HUES6 (cell line): ENCODE data around the gene TTLL9.

Experiments
- H3K27ac ChIP-seq: 2 replicates; pipeline ENCODE4 v1.7.0; 2013; ENCODE audit warnings: low read depth, mild to moderate bottlenecking, low read length, inconsistent platforms
- H3K27me3 ChIP-seq: 2 replicates; pipeline ENCODE4 v1.6.1; 2013; ENCODE audit warnings: low read length; ENCODE audit not compliant: control insufficient read depth, insufficient read depth
- H3K36me3 ChIP-seq: 2 replicates; pipeline ENCODE4 v1.6.1; 2013; ENCODE audit warnings: low read length; ENCODE audit not compliant: control insufficient read depth, insufficient read depth
- H3K4me1 ChIP-seq: 2 replicates; pipeline ENCODE4 v1.6.1; 2013; ENCODE audit warnings: low read length; ENCODE audit not compliant: control insufficient read depth, insufficient read depth
- H3K4me3 ChIP-seq: 2 replicates; pipeline ENCODE4 v1.5.1; 2013; ENCODE audit warnings: low read depth, low read length
- H3K9ac ChIP-seq: one replicate; pipeline ENCODE4 v1.6.1; 2013; ENCODE audit warnings: mild to moderate bottlenecking, low read length
- H3K9me3 ChIP-seq: 2 replicates; pipeline ENCODE4 v1.6.1; 2013; ENCODE audit warnings: low read depth, low read length; ENCODE audit not compliant: control insufficient read depth, insufficient read depth

TTLL9 gene

DNA sequence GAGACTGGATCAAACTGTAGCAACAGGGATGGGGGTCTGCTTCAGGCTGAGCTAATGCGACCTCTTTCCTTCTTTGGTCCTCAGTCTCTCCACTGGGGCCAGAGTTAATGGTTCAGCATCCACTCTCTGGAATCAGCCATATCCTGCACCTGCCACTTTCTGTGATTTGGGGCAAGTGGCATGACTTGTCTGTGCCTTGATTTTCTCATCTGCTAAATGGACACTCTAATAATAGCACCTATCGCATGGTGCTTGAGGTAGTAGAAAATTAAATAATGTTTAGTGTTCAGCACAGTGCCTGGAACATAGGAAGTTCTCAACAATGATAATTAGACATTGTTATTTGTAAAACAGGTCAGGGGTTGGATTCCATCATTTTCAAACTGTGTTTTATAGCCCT, 103.9 kb downstream of the TTLL9 start:
- no peaks in the 10 kb centered on the region for H3K36me3 ChIP-seq
- no peak overlapping the region for H3K4me3 ChIP-seq
- no peak overlapping the region for H3K27ac ChIP-seq
- no peaks in the 10 kb centered on the region; the same call in 1 of the 2 replicates for H3K9me3 ChIP-seq
- no peak overlapping the region for H3K9ac ChIP-seq
- peaks cover 17% of the 10 kb centered on the region for H3K4me1 ChIP-seq
- H3K27me3 ChIP-seq, result peaks cover 31% of the 10 kb centered on the region

DNA sequence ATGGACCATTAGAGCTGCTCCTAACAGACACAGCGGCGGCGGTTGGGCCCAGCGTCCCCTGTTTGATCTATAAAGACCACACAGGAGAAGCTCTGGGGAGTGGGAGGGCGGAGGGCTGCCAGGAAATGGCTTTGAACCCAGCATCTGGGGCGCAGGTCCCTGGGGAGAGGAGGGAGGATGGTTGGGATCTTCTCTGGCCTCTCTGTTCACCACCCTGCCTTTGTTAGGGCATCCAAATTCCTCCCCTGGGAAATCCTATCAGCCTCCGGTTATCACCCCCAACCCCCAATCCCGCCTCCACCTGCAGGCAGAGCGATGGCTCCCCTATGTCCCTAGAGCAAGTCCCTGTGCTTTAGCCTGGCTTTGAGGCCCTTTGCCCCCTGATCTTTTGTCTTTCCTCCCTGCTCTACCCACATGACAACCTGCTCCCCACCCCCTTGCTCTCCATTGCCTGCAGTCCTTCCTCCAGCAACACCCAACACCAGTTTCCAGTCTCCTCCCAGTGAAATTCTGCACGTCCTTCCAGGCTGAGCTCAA, 104.6 kb downstream of the TTLL9 start:
- Histone ChIP-seq H3K36me3 (no peaks in the 10 kb centered on the region), H3K4me1 (peaks cover 17% of the 10 kb centered on the region), H3K27ac (no peak overlapping the region), H3K9ac (no peak overlapping the region), H3K9me3 (no peaks in the 10 kb centered on the region; the same call in 1 of the 2 replicates), H3K27me3 (peaks cover 24% of the 10 kb centered on the region), H3K4me3 (no peak overlapping the region)

DNA sequence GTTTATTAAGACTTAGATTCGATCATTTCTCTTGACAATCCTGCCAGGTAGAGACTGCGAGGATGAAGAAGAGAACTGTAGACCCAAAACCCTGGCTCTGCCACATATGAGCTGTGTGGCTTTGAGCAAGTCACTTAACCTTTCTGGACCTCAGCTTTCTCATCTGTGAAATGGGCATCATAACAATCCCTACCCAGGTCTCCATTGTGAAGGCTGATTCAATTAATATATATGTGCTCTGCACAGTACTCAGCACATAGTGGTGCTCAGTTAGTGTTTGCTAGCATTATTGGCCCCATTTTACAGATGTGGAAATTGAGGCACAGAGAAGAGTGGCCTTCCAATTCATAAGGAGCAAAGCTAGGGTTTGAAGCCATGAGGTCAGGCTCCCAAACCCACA, 105.4 kb downstream of the TTLL9 start:
- Histone ChIP-seq H3K27me3 (peaks cover 15% of the 10 kb centered on the region), H3K9me3 (no peaks in the 10 kb centered on the region; the same call in 1 of the 2 replicates), H3K4me3 (no peak overlapping the region), H3K4me1 (peaks cover 17% of the 10 kb centered on the region), H3K36me3 (no peaks in the 10 kb centered on the region), H3K9ac (no peak overlapping the region), H3K27ac (no peak overlapping the region)

DNA sequence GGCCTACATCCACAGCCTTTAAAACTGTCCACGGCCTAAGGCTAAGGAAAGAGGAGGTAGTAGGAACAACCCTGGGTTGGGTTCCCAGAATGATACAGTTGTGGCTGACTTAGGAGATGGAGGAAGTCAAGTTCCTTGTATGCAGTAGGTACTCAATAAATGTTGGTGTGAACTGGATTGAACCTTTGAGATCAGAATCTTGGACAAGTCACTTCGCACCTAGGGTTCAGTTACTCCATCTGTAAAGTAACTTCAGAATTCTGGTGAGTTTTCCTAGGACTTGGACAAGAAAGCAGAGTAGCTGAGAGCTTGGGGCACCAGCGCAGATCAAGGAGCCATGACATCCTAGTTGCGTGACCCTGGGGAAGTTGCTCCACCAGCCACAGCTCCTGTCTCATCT, 106.6 kb downstream of the TTLL9 start:
- H3K27me3 ChIP-seq, result peaks cover 6% of the 10 kb centered on the region; the same call in 1 of the 2 replicates
- no peak overlapping the region for H3K27ac ChIP-seq
- peaks cover 17% of the 10 kb centered on the region for H3K4me1 ChIP-seq
- H3K36me3 ChIP-seq, result no peaks in the 10 kb centered on the region
- no peak overlapping the region for H3K9ac ChIP-seq
- no peaks in the 10 kb centered on the region; the same call in 1 of the 2 replicates for H3K9me3 ChIP-seq
- no peak overlapping the region for H3K4me3 ChIP-seq

DNA sequence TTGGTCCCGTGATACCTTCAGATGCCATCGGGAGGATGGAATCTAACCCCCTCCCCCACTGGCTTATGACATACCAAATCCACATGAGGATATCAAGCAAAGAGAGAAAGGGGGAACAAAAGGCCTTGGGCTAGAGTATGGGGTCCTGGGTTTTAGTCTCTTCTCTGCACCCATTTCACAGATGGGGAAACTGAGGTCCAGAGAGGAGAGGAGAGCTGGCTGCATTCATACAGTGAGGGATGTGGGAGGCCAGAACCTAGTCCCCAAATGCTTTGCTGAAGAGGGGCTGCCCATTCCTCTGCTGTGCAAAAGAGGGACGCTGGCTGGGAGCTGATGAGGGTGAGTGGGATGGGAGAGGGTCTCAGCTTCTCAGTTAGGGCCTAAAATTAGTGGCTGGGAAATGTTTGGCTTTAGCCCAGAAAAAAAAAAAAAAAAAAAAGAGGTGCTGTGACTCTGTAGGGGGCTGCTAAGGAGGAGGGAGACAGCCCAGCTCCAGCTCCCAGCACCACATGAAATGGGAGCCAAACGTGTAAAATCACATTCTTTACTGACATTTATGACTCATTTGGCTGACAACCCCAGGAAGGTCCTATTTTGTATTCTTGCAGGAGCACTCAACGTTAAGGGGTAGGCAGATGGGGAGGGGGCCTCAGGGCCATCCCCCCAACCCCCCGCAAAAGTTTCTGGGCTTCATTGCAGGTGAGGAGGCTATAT, 109.4 kb downstream of the TTLL9 start:
- Histone ChIP-seq H3K9ac (no peak overlapping the region), H3K4me1 (peaks cover 10% of the 10 kb centered on the region), H3K27me3 (peaks cover 3% of the 10 kb centered on the region; the same call in 1 of the 2 replicates), H3K27ac (no peak overlapping the region), H3K4me3 (no peak overlapping the region), H3K36me3 (no peaks in the 10 kb centered on the region), H3K9me3 (peaks cover 2% of the 10 kb centered on the region; the same call in 1 of the 2 replicates)

DNA sequence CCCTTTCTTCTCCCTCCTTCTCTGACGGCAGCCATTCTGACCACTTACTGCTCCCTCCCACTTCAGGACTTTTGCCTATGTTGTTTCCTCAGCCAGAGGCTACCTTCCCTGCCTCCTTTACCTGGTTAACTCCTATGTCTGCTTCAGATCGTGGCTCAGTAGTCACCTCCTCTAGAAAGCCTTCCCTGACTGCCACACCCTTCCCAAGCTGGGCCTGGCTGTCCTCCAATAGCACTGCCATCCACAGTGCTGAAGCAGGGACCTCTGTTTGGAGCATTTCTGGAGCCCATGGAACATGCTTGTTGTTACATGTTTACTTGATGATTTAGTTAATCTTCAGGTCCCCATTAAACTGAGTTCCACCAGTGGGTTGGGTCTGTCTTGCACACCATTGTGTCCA, 111.3 kb downstream of the TTLL9 start:
- Histone ChIP-seq H3K9me3 (peaks cover 9% of the 10 kb centered on the region; the same call in 1 of the 2 replicates), H3K27ac (no peak overlapping the region), H3K27me3 (peaks cover 10% of the 10 kb centered on the region; the same call in 1 of the 2 replicates), H3K36me3 (no peaks in the 10 kb centered on the region), H3K4me1 (peaks cover under 1% of the 10 kb centered on the region; the same call in 1 of the 2 replicates), H3K4me3 (no peak overlapping the region), H3K9ac (no peak overlapping the region)

DNA sequence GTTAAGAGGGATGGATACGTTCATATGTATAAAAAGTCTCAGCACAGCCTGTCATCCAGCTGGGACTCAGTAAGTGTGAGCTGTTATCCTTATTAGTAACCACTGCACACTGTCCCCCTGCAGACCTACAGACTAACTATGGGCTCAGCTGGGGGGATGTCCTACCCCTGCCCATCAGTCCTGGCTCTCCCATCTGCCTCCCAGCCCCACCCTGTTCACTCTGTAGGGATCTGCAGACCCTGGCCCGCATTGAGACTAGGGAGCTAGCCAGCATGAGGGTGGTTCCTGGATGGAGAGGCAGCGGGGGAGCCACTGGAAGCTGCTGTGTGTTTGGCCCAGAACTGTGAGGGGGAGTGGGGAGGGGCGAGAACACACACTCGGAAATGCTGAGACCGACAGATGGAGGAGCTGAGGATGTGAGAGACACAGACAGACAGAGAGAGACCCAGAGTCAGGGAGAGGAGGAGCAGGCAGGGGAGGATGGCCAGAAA, 114.6 kb downstream of the TTLL9 start:
- no peak overlapping the region for H3K9ac ChIP-seq
- H3K4me1 ChIP-seq, result no peaks in the 10 kb centered on the region; the same call in 1 of the 2 replicates
- no peak overlapping the region for H3K4me3 ChIP-seq
- H3K9me3 ChIP-seq, result peaks cover 9% of the 10 kb centered on the region; the same call in 1 of the 2 replicates
- peaks cover 10% of the 10 kb centered on the region; the same call in 1 of the 2 replicates for H3K27me3 ChIP-seq
- no peak overlapping the region for H3K27ac ChIP-seq
- no peaks in the 10 kb centered on the region for H3K36me3 ChIP-seq

DNA sequence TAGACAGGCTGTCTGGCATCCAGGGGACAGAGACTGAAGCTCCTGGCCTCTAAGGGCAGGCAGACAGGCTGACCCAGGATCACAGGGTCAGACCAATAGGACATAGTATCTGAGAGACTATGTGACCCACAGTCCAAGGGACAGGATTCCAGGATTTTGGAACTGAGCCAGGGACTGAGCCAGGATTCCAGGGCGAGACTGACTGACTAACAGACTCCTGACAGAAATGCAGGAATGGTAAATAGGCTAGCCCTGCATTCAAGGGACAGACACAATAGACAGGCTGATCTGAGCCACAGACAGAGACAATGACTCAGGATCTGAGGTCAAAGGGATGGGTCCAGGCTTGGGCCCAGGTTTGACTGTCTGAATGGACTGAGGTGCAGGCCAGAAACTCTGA, 117.3 kb downstream of the TTLL9 start:
- Histone ChIP-seq H3K9ac (no peak overlapping the region), H3K4me1 (no peaks in the 10 kb centered on the region; the same call in 1 of the 2 replicates), H3K4me3 (no peak overlapping the region), H3K36me3 (no peaks in the 10 kb centered on the region), H3K9me3 (peaks cover 9% of the 10 kb centered on the region; the same call in 1 of the 2 replicates), H3K27me3 (peaks cover 18% of the 10 kb centered on the region; the same call in 1 of the 2 replicates), H3K27ac (no peak overlapping the region)

DNA sequence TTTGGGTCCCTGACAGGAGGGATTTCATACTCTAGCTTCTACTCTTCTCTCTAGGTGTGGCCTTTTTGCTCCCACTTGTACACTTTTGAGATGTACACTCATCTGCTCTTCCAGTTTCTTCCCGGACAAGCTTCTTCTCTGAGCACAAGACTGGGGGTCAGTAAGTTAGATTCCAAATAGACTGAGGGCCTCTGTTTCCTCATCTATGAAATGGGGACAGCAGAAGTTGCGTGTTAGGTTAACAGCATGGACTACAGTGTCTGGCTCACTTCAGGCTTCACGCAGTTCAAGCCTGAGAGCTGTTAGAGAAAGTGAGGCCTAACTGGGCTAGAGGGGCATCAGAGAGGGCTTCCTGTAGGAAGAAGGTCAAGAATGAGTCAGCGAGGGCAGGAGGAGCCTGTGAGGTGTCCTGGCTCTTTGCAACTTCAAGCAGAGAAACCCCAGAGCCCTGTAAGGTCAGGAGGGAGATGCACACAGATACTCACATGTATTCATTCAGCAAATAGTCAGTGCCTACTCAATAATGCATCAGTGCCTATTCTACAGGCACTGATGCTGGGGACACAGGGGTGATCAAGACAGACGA, 118.1 kb downstream of the TTLL9 start:
- H3K9me3 ChIP-seq, result peaks cover 9% of the 10 kb centered on the region; the same call in 1 of the 2 replicates
- H3K9ac ChIP-seq, result no peak overlapping the region
- no peaks in the 10 kb centered on the region; the same call in 1 of the 2 replicates for H3K4me1 ChIP-seq
- peaks cover 26% of the 10 kb centered on the region for H3K27me3 ChIP-seq
- no peak overlapping the region for H3K27ac ChIP-seq
- H3K4me3 ChIP-seq, result no peak overlapping the region
- no peaks in the 10 kb centered on the region for H3K36me3 ChIP-seq

DNA sequence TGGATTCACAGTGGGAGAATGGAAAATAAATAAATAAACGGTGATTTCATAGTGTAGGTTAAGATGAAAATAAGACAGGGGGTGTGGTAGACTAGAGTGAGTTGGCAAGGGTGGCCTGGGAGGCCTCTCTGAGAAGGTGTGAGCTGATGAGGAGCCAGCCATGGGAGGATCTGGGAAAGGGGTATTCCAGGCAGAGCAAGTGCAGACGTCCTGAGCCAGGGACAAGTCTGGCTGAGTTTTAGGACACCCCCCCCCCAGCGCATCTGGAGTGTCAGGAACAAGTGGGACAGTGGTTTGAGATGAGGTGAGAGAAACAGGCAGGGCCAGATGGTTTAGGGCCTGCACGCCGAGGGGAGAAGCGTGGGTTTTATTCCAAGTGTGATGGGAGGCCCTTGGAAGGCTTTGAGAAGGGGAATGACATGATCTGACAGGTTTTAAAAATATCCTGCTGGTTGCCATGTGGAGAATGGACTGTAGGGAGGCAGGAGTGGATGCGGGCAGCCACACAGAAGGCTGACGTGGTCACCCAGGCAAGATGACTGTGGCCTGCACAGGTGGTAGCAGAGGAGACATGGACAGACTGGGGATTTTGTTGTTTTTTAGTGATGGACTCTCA, 118.7 kb downstream of the TTLL9 start:
- Histone ChIP-seq H3K4me1 (no peaks in the 10 kb centered on the region; the same call in 1 of the 2 replicates), H3K27me3 (peaks cover 32% of the 10 kb centered on the region), H3K4me3 (no peak overlapping the region), H3K36me3 (no peaks in the 10 kb centered on the region), H3K27ac (no peak overlapping the region), H3K9me3 (peaks cover 9% of the 10 kb centered on the region; the same call in 1 of the 2 replicates), H3K9ac (no peak overlapping the region)
